Stimulated activated CD4-positive, alpha-beta T cell treated with anti-CD3 and anti-CD28 coated beads, Interleukin-12 subunit alpha, Interleukin-12 subunit beta, amount 100 ng/mL, for 24 hours (primary cell): ENCODE measurements around the gene RNMT.
"Not testable (repeated sequence)": the region's sequence is repeated elsewhere in the genome, so short reads cannot be mapped to it uniquely, and the experiment has no call there.

ENCODE experiments used
- DNase-seq, 2 experiments: peaks; one replicate each; pipeline ENCODE4 v3.0.0-alpha.2; 2020; ENCODE audit warnings: low read depth in 2 of 2

The RNMT gene

DNA sequence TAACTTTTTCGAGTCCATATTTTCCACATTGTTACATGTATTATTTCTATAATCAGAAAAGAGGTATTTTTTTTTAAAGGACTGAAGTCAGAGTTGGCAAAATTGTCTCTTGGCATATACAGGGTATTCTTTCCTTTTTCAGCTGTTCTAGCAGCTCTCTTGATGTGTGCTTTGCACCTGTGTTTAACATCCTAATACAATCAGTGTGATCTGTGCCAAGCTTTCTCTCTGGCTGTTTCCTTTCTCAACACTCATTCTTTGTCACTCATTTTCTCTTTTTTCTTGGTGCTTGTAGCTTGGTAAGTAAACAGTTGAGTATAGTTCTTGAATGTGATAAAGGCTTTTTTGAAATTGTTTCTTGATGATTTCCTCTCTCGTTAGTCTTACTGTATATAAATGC lies 9.2 kb downstream of the RNMT start:
- DNase-seq = no peak

DNA sequence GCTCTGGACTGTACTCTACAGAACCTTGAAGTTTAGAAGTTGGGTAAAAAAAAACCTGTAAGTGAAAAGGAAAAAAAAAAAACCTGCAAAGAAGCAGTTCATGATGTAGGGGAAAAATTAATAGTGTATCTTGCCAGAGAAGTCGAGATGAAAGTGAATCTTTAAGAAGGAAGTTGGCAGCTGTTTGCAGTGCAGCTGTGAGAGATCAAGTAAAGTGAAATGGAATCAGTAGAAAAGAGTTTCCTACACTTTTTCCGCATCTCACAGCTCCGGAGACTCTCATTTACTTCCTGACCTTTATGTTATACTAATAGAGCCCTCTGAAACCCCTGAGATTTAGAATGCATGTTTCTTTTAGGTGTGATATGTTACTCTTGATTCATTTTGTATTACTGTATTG lies 19.2 kb downstream of the RNMT start:
- no peak for DNase-seq

DNA sequence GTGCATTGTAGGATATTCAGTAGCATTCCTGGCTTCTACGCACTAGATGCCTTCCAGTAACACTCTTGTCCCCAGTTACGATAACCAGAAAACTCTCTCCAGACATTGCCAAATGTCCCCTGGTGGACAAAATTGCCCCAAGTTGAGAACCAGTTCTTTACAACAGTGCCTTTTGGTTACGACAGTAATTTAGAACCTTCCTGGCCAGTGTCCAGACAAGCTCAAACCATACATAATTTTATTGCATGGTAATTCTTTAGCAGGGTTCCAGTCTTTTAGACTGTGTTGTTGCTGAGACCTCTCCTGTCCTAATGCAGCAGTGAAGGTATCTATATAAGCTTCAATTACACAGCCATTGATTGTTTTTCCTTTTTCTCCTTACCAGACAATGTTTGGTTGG lies 20.2 kb downstream of the RNMT start:
- DNase-seq = no peak

DNA sequence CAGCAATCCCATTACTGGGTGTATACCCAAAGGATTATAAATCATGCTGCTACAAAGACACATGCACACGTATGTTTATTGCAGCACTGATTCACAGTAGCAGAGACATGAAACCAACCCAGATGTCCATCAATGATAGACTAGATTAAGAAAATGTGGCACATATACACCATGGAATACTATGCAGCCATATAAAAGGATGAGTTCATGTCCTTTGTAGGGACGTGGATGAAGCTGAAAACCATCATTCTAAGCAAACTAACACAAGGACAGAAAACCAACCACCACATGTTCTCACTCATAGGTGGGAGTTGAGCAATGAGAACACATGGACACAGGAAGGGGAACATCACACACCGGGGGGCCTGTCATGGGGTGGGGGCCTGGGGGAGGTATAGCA lies 25.1 kb downstream of the RNMT start:
- not testable (repeated sequence) for DNase-seq

DNA sequence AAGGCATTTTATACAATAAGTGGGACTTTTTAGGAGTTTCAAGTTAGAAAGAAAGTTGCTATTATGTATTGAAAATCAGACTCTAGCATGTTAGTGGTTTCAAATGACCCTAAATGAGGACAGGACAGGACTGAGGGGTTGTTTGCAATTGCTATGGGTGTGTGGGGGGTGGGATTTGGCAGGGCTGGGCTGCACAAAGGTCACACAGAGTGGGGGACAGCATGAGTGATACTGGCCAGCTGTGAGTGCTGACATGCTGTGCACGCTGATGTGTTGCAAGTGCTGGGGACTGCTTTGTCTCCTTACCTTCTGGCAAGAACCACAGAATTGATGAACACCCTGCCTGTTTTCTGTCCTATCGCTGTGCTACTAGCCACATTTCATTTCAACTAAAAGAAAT lies 29.8 kb downstream of the RNMT start:
- DNase-seq = no peak

DNA sequence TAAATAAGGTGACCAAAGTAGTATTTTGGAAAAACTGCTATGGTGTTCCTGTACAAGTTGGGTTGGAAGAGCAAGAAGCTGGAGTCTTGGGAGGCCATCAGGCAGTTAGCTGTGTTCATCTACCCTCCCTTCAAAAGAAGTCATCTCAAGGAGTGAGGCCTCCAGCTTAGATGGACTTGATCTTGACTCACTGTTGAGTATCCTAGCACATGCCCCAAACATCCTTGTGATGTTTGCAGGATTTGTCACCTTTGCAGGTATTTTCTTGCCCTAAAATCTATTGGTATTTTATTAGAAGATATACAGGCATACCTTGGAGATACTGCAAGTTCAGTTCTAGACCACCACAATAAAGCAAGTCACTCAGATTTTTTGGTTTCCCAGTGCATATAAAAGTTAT lies 30.2 kb downstream of the RNMT start:
- no peak for DNase-seq

DNA sequence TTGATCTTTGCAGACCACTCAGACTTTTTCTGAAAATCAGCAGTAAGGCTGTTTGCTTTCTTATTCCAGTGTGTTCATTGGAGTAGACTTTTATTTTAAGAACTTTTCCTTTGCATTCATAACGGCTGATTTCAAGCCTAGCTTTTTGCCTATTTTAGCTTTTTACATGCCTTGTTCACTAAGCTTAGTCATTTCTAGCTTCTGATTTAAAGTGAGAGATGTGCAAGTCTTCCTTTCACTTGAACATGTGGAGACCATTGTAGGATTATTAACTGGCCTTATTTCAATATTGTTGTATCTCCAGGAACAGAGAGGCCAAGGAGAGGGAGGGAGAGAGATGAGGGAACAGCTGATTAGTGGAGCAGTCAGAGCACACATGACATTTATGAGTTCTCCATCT lies 32.1 kb downstream of the RNMT start:
- DNase-seq = no peak

DNA sequence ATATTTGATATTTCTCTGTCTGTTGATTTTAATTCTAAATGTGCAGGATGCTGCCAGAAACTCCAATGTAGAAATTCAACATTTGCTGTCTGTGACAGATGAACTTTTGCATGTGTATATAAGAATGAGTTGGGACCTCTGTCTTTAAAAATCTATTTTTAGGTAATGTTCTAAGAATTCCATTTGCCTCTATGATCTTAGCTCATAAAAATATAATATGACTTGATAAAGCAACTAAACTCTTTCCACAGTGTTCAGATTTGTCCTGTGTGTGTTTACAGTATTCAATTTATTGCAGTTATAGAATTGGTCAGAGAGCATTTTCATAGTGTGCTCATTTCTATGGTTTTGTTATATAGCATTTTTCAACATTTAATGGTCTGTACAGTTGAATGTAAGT lies 33.6 kb downstream of the RNMT start:
- DNase-seq = no peak

DNA sequence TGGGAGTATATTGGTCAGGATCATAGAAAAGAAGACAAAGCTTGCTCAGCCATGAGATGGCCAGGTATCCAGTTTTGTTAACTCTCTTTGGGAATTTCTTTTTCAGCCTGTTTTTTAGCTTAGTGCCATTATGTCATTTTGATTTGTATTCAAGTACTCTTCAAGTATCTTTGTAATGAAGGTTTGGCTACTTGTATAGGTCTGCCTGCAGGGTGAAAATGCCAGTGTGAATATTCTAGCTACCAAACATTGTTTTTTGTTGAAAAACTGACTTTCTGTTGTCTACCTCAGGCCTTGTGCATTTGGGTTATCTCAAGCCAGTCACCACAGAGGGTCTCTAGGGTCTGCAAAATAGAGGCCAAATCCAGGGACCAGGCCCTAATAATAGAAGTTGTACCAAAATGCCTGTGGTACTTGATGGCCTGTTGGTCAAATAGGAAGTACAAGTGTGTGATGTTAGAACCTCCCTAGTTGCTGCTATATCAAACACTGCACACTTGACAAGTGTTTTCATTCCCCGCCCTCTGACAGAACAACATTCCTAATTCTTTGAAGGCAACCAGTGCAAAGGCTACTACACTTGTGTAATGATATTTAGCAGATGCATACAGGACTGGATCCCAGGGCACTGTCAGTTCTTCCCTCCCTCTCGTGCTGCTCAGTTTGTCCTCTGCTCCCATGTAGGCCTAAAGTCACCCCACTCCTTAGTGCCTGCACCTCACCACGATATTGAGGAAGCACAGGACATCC lies 36.4 kb downstream of the RNMT start:
- no peak for DNase-seq

DNA sequence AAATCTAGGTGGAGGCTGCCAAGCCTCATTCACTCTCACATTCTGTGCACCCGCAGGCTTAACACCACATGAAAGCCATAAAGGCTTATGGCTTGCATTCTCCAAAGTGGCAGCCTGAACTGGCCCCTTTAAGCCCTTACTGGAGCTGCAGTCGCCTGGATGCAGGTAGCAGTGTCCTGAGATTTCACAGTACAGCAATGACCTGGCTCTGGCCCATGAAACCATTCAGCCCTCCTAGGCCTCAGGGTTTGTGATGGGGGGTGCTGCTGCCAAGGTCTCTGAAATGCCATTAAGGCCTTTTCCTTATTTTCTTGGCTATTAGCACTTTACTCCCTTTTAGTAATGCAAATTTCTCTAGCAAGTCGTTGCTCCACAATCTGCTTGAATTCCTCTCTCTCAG lies 48.6 kb downstream of the RNMT start:
- DNase-seq = no peak

DNA sequence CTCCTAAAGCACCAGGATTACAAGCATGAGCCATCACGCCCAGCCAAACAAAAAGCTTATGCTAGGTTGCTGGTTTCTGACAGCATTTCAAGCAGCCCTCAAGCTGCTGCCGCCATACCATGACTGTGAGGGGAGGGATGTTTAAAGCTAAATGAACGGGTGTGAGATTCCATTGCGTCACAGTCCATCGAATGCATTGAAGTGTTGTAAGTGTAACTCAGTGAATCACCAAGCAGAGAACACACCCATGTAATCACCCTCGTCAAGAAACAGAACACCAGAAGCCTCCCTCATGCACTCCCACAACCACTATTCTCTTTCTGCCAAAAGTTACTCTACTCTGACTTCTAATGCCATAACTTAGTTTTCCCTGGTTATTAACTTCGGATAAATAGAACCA lies 64.7 kb downstream of the RNMT start:
- no peak for DNase-seq

DNA sequence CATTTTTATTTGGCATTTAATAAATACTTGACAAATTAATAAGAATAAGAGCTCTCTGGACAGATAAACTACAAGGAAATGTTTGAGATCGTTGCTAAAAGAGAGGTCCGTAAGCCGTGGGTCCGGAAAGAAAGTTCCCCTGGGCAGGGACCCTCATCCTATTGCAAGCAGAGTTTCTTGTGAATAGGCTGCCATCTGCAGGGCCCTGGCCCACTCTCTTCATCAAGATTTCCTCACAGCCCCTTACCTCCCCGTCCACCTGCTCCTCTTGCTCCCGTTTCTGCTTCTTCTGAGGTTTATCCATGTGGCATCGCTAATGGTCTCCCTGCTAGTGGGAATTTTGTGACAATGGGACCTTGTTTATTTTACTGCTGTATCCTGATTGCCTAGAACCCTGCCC lies 67.3 kb downstream of the RNMT start:
- no peak for DNase-seq

DNA sequence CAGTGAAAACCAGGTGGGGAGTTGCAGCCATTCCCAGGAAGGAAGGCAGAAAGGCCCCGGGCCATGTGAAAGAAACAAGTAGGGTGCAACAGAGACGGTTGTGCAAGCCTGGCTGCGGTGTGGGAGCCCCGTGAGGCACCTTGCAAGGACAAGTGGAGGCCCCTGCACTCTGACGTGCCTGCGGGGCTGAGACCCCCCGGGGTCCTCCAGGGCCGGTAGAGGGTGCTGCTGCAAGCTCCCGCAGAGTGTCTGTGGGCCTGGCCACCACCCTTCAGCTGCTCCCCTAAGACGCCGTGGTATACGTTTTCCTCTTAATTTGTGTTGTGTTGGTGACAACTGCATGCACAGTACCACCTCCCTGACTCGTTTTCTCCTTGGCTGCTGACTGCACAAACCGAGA lies 70.0 kb downstream of the RNMT start:
- DNase-seq = no peak

DNA sequence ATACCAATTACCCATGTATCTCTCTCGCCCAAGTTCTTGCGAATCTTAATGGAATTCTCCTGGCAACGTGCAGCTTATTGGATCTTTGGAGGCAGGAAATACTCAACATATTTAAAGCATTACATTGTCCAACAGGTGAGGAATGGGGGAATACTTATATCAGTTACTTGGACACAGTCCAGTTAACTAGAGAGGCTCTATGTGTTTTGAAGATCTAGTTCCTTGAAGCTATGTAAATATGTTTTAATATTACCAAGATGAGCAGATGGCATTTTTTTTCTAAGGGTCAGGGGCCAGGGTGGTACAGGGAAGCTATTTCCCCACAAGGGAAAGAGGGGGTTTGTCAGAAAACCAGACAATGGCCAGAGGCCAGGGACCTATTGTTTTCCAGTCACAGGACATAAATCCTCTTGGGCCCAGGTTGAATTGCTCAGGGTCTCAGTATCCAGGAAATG lies 70.7 kb downstream of the RNMT start:
- no peak for DNase-seq

DNA sequence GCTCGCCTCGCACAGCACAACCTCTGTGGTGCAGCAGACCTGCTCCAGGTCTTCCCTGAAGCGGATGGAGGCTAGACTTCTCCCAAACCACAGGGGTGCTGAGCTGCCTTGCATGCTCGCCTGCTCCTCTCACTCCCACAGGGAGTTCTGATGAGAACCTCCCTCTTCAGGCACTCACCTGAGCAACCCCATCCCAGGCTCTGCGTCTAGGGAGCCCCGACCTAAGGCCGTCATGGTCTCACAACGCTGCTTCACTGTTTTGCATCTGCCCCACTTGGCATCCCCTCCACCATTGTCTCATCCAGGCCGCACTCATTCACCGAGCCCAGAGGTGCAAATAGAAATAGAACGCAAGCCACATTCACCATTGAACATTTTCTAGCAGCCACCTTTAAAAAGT lies 72.9 kb downstream of the RNMT start:
- no peak for DNase-seq

DNA sequence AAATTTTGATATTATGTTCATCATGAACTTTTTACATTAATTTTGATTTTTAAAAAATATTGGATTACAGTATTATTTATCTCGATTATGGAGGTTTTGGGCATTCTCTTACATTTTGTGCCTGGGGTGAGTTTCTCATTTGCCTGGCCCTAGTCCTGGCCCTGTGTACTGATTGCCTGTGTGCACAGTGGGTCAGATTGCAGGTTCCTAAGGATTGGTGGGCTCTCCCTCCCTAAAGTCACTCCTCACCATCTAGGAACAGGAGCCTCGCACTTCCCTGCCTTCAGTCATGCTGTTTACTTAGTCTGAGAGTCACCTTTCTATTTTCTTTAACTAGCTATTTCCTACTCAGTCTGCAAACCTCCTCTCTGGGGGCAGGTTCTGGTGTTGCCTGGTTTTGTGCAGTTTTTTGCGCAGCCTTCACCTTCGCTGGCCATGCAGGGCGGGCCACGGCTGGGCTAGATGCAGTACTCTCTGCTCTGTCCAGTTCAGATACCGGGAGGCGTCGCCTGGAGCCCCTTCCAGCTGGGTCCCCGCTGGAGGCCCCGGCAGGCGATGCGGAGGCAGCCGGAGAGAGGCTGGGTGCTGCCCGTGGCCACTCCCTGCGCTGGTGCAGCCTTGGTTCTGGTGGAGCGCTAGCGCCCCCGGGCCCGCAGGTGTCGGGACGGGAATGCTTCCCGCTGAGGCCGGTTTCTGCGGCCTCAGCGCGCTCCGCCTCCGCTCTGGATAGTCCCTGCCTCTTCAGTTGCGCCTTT lies 74.2 kb downstream of the RNMT start:
- DNase-seq = peak in 1 of 2 experiments; percentile 52

DNA sequence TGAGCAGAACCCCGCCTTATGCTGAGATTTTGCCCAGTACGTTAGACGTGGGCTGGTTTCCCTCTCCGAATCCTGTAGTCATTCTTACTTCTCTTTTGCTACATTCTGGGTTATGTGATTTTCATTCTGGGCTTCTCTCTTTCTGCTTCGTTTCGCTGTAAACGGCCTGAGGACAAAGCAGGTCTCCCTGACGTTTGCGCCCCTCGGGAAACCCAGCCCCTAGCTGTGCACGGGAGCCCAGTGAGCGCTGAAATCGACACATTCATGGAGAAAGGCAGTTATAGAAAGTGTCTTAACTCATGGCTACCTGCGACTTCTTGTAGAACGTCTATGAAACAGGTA lies 74.8 kb downstream of the RNMT start:
- DNase-seq = no peak

DNA sequence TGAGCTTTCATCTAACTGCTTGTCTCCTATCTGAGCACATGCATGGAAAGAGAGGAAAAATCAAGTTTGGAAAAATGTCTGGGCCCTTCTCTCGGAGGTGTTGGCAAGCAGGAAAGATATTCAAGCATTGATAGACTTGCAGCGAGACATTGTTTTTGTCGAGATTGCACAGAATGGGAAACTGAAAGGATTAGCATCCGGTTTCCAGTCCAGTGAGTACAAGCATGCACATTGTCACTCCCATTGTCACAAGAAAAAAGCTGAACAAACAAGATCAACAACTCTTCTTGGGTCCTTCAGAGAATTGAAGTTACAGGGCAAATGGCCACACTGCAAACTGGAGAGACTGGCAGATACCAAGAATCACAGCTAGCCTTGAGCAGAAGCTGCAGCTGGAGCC lies 77.8 kb downstream of the RNMT start:
- no peak for DNase-seq

DNA sequence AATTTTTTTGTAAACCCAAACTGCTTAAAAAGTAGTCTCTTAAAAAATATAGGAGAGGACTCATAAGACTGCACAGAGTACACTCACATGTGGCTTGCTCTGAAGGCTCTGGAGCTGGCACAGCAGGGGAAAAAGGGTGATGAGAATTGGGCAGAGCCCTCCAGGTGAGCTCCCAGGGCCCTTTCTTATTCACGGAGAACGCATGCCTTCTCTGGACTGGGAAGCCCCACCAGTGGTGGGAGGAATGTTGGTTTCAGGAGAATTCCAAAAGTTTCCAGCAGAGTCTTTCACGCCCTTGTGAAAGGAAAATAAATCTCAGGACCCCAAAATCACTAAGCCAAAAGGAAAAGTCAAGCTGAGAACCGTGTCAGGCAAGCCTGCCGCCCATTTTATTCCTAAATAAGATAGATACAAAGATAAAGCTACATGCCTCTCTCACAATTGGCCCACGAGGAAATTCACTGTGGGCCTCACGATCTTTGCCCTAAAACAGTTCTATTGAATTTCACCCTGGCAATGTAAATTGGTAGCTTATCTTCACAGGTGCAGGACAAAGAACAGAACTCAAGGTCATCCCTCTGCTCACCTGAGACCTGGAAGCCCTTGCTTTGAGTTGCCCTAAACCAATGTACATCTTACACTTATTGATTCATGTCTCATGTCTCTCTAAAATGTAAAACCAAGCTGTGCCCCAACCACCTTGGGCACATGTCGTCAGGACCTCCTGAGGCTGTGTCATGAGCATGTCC lies 82.0 kb downstream of the RNMT start:
- DNase-seq = no peak

DNA sequence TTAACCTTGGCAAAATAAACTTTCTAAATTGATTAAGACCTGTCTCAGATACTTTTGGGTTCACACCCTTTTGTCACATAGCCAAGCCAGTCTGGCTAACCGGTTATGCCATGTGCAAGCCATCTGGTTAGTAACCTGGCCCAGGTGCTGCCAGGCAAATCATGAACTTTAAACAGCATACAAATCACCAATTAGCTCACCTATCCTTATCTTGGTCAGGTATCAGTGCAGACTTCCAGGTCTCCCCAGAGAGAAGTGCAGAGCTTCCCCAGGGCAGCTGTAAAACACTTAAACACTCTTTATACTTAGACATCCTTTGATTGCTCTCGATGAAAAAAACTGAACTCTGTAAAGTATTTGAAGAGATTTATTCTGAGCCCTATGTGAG lies 82.6 kb downstream of the RNMT start:
- DNase-seq = no peak

DNA sequence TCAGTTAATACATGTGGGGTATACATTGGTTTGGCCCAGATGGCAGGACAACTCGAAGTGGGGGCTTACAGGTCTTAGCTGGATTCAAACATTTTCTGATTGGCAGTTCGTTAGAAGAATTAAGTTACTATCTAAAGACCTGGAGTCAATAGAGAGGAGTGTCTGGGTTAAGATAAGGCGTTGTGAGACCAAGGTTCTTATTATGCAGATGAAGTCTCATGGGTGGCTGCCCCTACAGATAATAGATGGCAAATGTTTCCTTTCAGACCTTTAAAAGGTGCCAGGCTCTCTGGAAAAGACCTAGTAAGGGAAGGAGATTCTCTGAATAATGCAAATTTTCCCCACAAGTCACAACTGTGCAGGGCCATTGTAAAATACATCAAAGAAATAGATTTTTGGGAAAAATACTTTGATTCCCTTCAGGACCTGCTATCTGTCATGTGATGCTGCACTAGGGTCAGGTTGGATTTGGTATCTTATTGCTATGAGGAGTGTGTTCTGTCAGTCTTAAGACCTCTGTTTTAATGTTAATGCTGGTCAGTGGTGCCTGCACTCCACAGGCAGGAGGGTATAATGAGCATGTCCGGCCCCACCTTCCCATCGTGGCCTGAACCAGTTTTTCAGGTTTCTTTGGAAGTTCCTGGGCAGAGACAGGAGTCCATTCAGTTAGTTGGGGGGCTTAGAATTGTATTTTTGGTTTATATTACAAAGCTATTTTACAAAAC lies 83.2 kb downstream of the RNMT start:
- no peak for DNase-seq

DNA sequence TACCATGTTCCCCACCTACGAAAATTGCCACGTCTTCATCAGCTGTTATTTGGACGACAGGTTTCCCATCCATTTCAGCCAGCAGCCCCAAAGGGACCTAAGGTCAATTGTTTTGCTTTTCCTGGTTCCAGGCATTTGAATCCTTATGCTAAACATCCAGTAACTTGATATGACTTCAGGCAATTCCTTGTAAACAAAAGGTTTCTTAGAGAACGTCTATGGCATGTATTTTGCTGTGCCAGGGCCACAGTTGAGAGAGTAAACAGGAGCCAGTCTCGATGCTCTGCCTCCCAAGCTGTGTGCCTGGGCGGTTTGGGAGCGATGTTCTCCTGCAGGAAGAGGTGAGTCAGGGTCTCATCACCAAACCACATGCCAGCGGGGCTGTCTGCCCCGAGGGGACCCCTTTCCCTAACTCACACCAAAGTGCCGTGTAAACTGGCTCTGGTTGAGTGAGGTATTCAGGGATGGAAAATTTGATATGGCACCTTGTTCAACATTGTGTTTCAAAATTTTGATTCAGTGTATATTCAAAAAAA lies 84.5 kb downstream of the RNMT start:
- no peak for DNase-seq
